Measurements from ENCODE around the gene KLF17.

Gene KLF17

DNA sequence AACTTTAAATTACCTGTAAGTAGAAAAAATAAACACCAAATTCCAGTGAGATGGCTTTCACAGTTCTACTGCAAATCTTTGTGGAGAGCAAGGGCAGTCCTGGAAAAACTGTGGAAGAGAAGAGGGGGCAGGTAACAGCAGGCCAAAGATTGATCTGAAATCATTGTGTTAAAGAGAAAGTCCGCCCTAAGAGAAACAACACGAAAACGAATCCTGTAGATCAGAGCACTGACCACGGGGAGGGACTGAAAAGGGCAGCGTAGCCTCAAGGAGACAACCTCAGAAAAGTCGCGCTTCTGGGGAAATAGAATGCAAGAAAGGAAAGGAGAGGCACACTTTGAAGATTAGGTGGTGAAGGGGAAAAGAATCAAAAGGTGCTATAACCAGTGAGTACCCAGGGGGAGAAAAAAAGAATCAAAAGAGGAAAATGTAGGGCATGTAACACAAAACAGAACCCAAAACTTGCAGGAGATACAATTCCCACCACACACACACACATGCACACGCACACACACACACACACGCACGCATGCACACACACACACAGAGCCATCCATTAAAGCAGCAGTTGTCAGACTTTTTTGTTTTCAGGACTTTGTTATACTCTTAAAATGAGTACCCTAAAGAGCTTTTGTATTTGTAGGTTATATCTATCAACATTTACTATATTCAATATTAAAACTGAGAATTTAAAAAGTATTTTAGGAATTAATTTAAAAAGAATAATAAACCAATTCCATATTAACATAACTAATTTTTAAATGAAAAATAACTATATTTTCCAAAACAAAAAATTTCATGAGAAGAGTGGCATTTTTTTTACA lies 28.0 kb upstream of the KLF17 start:
- TF ChIP-seq, protein P1, sequence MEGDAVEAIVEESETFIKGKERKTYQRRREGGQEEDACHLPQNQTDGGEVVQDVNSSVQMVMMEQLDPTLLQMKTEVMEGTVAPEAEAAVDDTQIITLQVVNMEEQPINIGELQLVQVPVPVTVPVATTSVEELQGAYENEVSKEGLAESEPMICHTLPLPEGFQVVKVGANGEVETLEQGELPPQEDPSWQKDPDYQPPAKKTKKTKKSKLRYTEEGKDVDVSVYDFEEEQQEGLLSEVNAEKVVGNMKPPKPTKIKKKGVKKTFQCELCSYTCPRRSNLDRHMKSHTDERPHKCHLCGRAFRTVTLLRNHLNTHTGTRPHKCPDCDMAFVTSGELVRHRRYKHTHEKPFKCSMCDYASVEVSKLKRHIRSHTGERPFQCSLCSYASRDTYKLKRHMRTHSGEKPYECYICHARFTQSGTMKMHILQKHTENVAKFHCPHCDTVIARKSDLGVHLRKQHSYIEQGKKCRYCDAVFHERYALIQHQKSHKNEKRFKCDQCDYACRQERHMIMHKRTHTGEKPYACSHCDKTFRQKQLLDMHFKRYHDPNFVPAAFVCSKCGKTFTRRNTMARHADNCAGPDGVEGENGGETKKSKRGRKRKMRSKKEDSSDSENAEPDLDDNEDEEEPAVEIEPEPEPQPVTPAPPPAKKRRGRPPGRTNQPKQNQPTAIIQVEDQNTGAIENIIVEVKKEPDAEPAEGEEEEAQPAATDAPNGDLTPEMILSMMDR (IDR thresholded peaks at IDR 0.05), result no peak
- no peak overlapping the region for H3K27ac ChIP-seq
- DNase-seq (ENCODE audit: low spot score), result no peak
- no peak overlapping the region for H3K4me3 ChIP-seq

DNA sequence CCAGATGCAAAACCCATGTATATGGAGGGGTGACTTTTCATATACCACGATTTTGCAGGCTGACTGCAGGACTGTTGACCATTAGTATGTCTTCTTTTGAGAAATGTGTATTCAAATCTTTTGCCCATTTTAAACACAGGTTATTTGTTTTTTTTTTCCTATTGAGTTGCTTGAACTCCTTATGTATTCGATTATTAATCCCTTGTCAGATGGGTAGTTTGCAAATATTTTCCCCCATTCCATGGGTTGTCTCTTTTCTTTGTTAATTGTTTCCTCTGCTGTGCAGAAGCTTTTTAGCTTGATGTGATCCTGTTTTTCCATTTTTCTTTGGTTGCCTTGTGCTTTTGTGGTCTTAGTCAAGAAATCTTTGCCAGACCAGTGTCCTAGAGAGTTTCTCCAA lies 24.6 kb upstream of the KLF17 start:
- TF ChIP-seq, protein P1 (IDR thresholded peaks at IDR 0.05), result no peak
- DNase-seq (ENCODE audit: low spot score), result no peak
- H3K4me3 ChIP-seq, result no peak overlapping the region
- no peak overlapping the region for H3K27ac ChIP-seq

DNA sequence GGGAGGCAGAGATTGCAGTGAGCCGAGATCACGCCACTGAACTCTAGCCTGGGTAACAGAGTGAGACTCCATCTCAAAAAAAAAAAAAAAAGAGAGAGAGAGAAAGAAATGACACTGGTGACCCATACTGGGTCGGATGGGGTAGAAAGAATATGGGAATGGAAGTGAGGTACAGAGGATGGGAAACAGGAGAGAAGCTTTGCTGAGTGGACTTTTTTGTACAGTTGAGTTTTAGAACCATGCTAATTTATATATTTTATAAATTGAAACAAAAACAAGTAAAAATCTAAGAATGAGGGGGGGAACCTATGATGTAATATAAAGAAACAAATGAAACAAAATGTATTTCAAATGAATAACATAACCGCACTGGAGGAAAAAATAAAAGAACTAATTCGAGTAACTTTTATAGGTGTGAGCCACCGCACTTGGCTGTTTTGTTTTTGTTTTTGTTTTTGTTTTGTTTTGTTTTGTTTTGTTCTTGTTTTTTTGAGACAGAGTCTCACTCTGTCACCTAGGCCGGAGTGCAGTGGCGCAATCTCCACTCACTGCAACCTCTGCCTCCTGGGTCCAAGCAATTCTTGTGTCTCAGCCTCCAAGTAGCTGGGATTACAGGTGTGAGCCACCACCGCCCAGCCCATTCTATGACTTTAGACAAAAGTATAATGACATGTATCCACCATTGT lies 18.3 kb upstream of the KLF17 start:
- no peak overlapping the region for H3K27ac ChIP-seq
- no peak for DNase-seq (ENCODE audit: low spot score)
- H3K4me3 ChIP-seq, result no peak overlapping the region
- TF ChIP-seq, protein P1 (IDR thresholded peaks at IDR 0.05), result no peak

DNA sequence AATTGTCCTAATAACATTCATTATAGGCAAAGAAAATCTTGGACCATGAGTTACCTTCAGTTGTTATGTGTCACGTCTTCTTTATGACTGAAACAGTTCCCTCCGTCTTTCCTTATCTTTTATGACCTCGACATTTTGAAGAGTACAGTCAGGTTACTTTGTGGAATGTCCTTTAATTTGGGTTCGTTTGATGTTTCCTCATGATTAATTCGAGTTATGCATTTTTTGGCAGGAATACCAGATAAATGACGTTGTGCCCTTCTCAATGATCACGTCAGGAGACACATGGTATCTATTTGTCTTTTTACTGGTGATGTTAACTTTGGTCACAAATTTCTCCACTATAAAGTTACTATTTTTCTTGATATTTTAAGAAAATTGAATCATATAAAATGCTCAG lies 17.3 kb upstream of the KLF17 start:
- no peak for DNase-seq (ENCODE audit: low spot score)
- H3K27ac ChIP-seq, result no peak overlapping the region
- TF ChIP-seq, protein P1 (IDR thresholded peaks at IDR 0.05), result no peak
- no peak overlapping the region for H3K4me3 ChIP-seq

DNA sequence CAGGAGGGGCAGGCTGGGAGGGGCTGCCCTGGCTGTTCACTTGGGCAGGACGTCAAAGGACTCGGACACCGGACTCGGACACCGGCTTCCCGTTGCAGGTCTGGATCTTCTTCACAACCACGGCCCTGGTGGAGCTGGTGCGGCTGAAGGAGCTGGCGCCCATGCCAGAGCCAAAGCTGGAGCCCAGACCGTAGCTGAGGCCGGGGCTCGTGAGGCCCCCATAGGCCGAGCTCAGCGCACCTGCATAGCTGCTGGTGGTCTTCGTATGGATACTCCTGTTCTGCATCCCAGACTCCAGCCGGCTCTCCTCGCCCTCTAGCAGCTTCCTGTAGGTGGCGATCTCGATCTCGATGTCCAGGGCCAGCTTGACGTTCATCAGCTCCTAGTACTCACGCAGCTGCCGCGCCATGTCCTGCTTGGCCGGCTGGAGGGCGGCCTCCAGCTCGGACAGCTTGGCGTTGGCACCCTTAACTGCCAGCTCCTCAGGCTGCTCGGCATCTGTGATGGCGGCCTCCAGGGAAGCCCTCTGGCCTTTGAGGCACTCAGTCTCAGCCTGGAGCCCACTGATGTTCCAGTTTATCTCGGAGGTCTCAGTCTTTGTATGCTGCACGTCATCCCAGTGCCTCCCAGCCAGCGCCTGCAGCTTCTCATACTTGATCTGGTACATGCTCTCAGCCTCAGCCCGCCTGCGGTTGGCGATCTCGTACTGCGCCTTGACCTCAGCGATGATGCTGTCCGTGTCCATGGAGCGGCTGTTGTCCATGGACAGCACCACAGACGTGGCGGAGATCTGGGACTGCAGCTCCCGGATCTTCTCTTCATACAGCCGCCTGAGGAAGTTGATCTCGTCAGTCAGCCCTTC lies 15.1 kb upstream of the KLF17 start:
- DNase-seq (ENCODE audit: low spot score), result no peak
- TF ChIP-seq, protein P1 (IDR thresholded peaks at IDR 0.05), result no peak
- Histone ChIP-seq H3K4me3 (no peak overlapping the region), H3K27ac (no peak overlapping the region)

DNA sequence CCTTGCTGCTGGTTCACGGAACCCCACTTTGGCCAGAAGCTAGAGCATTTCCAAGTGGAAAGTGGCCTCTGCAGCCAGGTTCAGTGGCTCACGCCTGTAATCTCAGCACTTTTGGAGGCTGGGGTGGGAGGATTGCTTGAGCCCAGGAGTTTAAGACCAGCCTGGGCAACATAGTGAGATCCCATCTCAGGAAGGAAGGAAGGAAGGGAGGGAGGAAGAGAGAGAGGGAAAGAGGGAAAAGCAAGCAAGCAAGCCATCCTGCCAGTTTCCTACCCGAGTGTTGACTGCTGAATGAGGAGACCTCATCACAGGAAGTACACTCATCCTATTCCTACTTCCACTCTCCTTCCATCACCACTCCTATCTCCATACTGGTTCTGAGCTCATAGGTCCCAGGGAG lies 12.8 kb upstream of the KLF17 start:
- H3K27ac ChIP-seq, result no peak overlapping the region
- H3K4me3 ChIP-seq, result no peak overlapping the region
- TF ChIP-seq, protein P1 (IDR thresholded peaks at IDR 0.05), result no peak
- no peak for DNase-seq (ENCODE audit: low spot score)

Data from coronary artery (tissue), 2 donors.